Parathyroid adenoma (tissue), 2 donors: Measurements from ENCODE around the gene HAL.

Source experiments
- H2AFZ ChIP-seq: fragments of 300-600 bp; sonication (generic); one replicate; pipeline ENCODE4 v1.7.0; 2017; ENCODE audit warnings: antibody characterized with exemption, mild to moderate bottlenecking
- H3K27ac ChIP-seq: fragments of 300-600 bp; sonication (generic); one replicate; pipeline ENCODE4 v1.7.0; 2017
- H3K27me3 ChIP-seq: fragments of 300-600 bp; sonication (generic); one replicate; pipeline ENCODE4 v1.7.0; 2017; ENCODE audit warnings: low read length; ENCODE audit not compliant: control insufficient read depth, insufficient read depth
- H3K36me3 ChIP-seq: fragments of 300-600 bp; sonication (generic); one replicate; pipeline ENCODE4 v1.7.0; 2017; ENCODE audit warnings: low read length; ENCODE audit not compliant: control insufficient read depth, insufficient read depth
- H3K4me1 ChIP-seq: fragments of 300-600 bp; sonication (generic); one replicate; pipeline ENCODE4 v1.7.0; 2017; ENCODE audit warnings: control low read depth
- H3K4me2 ChIP-seq: fragments of 300-600 bp; sonication (generic); one replicate; pipeline ENCODE4 v1.7.0; 2017; ENCODE audit warnings: low read length
- H3K4me3 ChIP-seq: fragments of 300-600 bp; sonication (generic); one replicate; pipeline ENCODE4 v1.7.0; 2017; ENCODE audit warnings: low read depth, low read length
- H3K79me2 ChIP-seq: fragments of 300-600 bp; sonication (generic); one replicate; pipeline ENCODE4 v1.7.0; 2017; ENCODE audit warnings: control low read depth
- H3K9ac ChIP-seq: fragments of 300-600 bp; sonication (generic); one replicate; pipeline ENCODE4 v1.7.0; 2017; ENCODE audit warnings: mild to moderate bottlenecking
- H3K9me3 ChIP-seq: fragments of 300-600 bp; sonication (generic); one replicate; pipeline ENCODE4 v1.7.0; 2017; ENCODE audit warnings: low read length; ENCODE audit not compliant: control insufficient read depth
- CTCF ChIP-seq: fragments of 300-600 bp; sonication (generic); IDR thresholded peaks from one replicate; pipeline ENCODE4 v1.7.0; 2017; ENCODE audit warnings: antibody characterized with exemption, mild to moderate bottlenecking
- donor health status: primary hyperparathyroidism.

HAL gene

DNA sequence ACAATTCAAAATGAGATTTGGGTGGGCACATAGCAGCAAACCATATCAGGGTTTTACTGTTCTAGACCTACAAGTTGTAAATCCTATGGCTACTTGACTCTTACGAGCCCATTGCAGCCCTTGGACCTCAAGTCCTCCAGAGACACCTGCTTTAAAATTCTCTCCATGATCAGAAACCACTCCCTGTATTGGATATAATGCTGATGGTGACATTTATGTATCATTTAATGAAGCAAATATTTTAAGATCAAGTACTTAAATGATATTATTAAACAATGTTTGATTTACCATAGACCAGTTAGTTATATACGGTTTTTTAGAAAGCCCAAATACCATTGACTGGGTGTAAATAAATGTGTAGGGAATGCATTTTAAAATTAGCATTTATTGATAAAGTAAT, 28.8 kb downstream of the HAL start:
- no peaks in the 10 kb centered on the region for H3K9me3 ChIP-seq
- no peak overlapping the region for H3K4me3 ChIP-seq
- H3K4me2 ChIP-seq = no peak overlapping the region
- H3K36me3 ChIP-seq = no peaks in the 10 kb centered on the region
- H2AFZ ChIP-seq = no peak overlapping the region
- H3K79me2 ChIP-seq = no peaks in the 10 kb centered on the region
- H3K27ac ChIP-seq = no peak overlapping the region
- TF ChIP-seq CTCF = no peak
- no peaks in the 10 kb centered on the region for H3K4me1 ChIP-seq
- no peaks in the 10 kb centered on the region for H3K27me3 ChIP-seq
- H3K9ac ChIP-seq = no peak overlapping the region

DNA sequence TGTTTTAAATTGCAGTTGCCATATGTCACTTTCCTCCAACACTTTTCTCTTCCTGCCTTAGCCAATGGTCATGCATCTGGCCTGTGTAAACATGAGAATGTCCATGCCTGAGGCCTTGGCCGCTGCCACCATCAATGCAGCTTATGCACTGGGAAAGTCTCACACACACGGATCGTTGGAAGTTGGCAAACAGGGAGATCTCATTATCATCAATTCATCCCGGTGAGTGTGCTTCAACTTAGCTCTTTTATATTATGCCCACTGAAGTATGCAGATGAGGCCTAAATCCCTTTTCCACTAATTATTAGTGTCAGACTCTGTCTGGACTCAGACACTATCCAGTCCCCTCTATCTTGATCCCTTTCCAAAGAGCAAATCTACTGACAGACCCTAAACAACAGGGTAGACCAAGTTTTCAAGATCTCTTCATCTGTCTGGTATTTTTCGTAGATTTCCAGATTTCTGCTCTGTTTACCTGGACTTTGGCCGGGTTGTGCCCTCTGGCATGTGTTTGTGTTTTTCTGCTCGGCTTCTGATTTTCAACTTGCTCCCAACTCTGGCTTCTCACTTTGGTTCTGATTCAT, 29.8 kb downstream of the HAL start:
- no peak overlapping the region for H3K9ac ChIP-seq
- no peak overlapping the region for H3K4me3 ChIP-seq
- TF ChIP-seq CTCF = no peak
- no peak overlapping the region for H3K27ac ChIP-seq
- H2AFZ ChIP-seq = no peak overlapping the region
- H3K4me2 ChIP-seq = no peak overlapping the region
- no peaks in the 10 kb centered on the region for H3K4me1 ChIP-seq
- H3K36me3 ChIP-seq = no peaks in the 10 kb centered on the region
- H3K79me2 ChIP-seq = no peaks in the 10 kb centered on the region
- no peaks in the 10 kb centered on the region for H3K27me3 ChIP-seq
- no peaks in the 10 kb centered on the region for H3K9me3 ChIP-seq

- no peak for TF ChIP-seq CTCF
- no peak overlapping the region for H3K9ac ChIP-seq
These were observed 33.0 kb downstream of the HAL start for GRCh38 chr12:95963096-95963495.

GRCh38 chr12:95962222-95962621, 33.9 kb downstream of the HAL start:
- H3K27ac ChIP-seq = no peak overlapping the region
- no peak overlapping the region for H3K4me2 ChIP-seq
- H3K4me3 ChIP-seq = no peak overlapping the region
- H3K9ac ChIP-seq = no peak overlapping the region
- H3K9me3 ChIP-seq = no peaks in the 10 kb centered on the region
- no peak for TF ChIP-seq CTCF
- no peaks in the 10 kb centered on the region for H3K36me3 ChIP-seq
- H3K4me1 ChIP-seq = no peaks in the 10 kb centered on the region
- no peak overlapping the region for H2AFZ ChIP-seq
- H3K79me2 ChIP-seq = no peaks in the 10 kb centered on the region
- H3K27me3 ChIP-seq = no peaks in the 10 kb centered on the region

More at GRCh38 chr12:95963096-95963495, 33.0 kb downstream of the HAL start:
- H3K36me3 ChIP-seq = no peaks in the 10 kb centered on the region
- no peak overlapping the region for H3K4me2 ChIP-seq
- H3K9me3 ChIP-seq = no peaks in the 10 kb centered on the region
- H3K4me1 ChIP-seq = no peaks in the 10 kb centered on the region
- H3K79me2 ChIP-seq = no peaks in the 10 kb centered on the region
- H3K4me3 ChIP-seq = no peak overlapping the region
- no peaks in the 10 kb centered on the region for H3K27me3 ChIP-seq
- H3K27ac ChIP-seq = no peak overlapping the region
- H2AFZ ChIP-seq = no peak overlapping the region

- H3K4me1 ChIP-seq = no peaks in the 10 kb centered on the region
- H3K4me2 ChIP-seq = no peak overlapping the region
- H3K9me3 ChIP-seq = no peaks in the 10 kb centered on the region
- no peaks in the 10 kb centered on the region for H3K27me3 ChIP-seq
- H2AFZ ChIP-seq = no peak overlapping the region
- no peak for TF ChIP-seq CTCF
- H3K4me3 ChIP-seq = no peak overlapping the region
- no peak overlapping the region for H3K9ac ChIP-seq
- no peak overlapping the region for H3K27ac ChIP-seq
- no peaks in the 10 kb centered on the region for H3K79me2 ChIP-seq
- H3K36me3 ChIP-seq = no peaks in the 10 kb centered on the region
These were observed 35.9 kb downstream of the HAL start for GRCh38 chr12:95960241-95960640.
